Measurements from ENCODE around the gene TRIM46. TPM values are rescaled to one million over a fixed set of nuclear protein-coding genes. Genes with fewer than 3 reads are reported as not detected.

The TRIM46 gene
- total RNA-seq, 1 experiment from 2014 or later = 3.8 TPM

DNA sequence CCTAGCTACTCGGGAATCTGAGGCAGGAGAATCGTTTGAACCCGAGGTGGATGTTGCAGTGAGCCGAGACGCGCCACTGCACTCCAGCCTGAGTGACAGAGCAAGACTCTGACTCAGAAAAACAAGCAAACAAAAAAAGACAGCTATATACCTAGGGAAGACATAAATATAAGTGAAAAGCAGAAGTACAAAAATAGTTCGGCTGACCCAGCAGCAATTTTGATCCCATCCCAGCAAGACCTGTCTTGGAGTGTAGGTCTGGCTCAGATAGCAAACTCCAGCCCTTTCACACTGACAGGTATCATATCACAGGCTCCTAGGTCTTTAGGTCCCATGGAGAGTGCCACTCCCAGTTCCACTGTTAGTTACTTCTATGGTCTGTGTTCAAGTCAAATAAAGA is 49.4 kb downstream of the TRIM46 start:
- no TSS peak for BruUV-seq (replicated peaks)
- POLR2A ChIA-PET = no interaction called here

More for the DNA sequence above, 49.4 kb downstream of the TRIM46 start:
- Histone ChIP-seq H2AFZ (ENCODE audit: low read depth, low read length, poor library complexity, severe bottlenecking) (no peak overlapping the region), H3K9me3 (ENCODE audit: control insufficient read depth in 1 of 2, insufficient read depth in 1 of 2, low read depth in 1 of 2, low read length in 2 of 2) (no peaks in the 10 kb centered on the region), H3K4me3 (replicated peaks in 1 of 2; ENCODE audit: low read depth in 1 of 2, low read length in 2 of 2) (no peak overlapping the region), H3K36me3 (ENCODE audit: control insufficient read depth in 1 of 2, insufficient read depth in 2 of 2, low read length in 2 of 2) (no peaks in the 10 kb centered on the region), H3K79me2 (ENCODE audit: insufficient read depth, low read length) (peaks cover 11% of the 10 kb centered on the region), H3K27ac (ENCODE audit: low read depth, low read length) (no peak overlapping the region), H3K9me2 (ENCODE audit: insufficient read depth) (no peaks in the 10 kb centered on the region), H3K27me3 (ENCODE audit: insufficient read depth, low read length) (no peaks in the 10 kb centered on the region), H3K4me1 (ENCODE audit: control insufficient read depth in 1 of 2, insufficient read depth in 2 of 2, low read length in 2 of 2) (peaks cover 20 to 57% of the 10 kb centered on the region in 2 experiments), H4K20me1 (ENCODE audit: insufficient read depth) (no peaks in the 10 kb centered on the region), H3K4me2 (ENCODE audit: low read length) (no peak overlapping the region), H3K9ac (ENCODE audit: low read length) (no peak overlapping the region)
- ChIA-PET RAD21 (ENCODE audit: low non-redundant PET in 1 of 2, low total read pairs in 2 of 2, uncharacterized antibody in 2 of 2, unreplicated experiment in 2 of 2) (no interaction called here), CTCF (interaction anchor here (2.8 kb wide), 1 partner anchor 30 kb away, joined by 7 read pairs; no protein-coding TSS in a partner anchor)
- ATAC-seq (no peak), DNase-seq (ENCODE audit: low read depth, low spot score) (no peak)
- intact Hi-C loops (cut with micrococcal nuclease) = no loop called here
- TF ChIP-seq CBX3 (IDR thresholded peaks at IDR 0.05; ENCODE audit: low read depth) (no peak), POLR2A (IDR thresholded peaks at IDR 0.05; ENCODE audit: borderline replicate concordance, extremely low read depth, insufficient read depth, insufficient read length) (no peak), FOSL1 (IDR thresholded peaks at IDR 0.05; ENCODE audit: low read depth) (no peak), SIN3A (IDR thresholded peaks at IDR 0.05; ENCODE audit: low read depth) (no peak), ELF1 (IDR thresholded peaks at IDR 0.05; ENCODE audit: borderline replicate concordance, low read depth) (no peak), JUND (IDR thresholded peaks at IDR 0.05) (no peak), EZH2 (IDR thresholded peaks at IDR 0.05) (no peak), POLR2AphosphoS5 (IDR thresholded peaks at IDR 0.05; ENCODE audit: low read depth, low read length) (no peak), TCF7L2 (IDR thresholded peaks at IDR 0.05; ENCODE audit: borderline replicate concordance, extremely low read depth, insufficient read depth, insufficient read length) (no peak)
- TF ChIP-seq, protein P1, sequence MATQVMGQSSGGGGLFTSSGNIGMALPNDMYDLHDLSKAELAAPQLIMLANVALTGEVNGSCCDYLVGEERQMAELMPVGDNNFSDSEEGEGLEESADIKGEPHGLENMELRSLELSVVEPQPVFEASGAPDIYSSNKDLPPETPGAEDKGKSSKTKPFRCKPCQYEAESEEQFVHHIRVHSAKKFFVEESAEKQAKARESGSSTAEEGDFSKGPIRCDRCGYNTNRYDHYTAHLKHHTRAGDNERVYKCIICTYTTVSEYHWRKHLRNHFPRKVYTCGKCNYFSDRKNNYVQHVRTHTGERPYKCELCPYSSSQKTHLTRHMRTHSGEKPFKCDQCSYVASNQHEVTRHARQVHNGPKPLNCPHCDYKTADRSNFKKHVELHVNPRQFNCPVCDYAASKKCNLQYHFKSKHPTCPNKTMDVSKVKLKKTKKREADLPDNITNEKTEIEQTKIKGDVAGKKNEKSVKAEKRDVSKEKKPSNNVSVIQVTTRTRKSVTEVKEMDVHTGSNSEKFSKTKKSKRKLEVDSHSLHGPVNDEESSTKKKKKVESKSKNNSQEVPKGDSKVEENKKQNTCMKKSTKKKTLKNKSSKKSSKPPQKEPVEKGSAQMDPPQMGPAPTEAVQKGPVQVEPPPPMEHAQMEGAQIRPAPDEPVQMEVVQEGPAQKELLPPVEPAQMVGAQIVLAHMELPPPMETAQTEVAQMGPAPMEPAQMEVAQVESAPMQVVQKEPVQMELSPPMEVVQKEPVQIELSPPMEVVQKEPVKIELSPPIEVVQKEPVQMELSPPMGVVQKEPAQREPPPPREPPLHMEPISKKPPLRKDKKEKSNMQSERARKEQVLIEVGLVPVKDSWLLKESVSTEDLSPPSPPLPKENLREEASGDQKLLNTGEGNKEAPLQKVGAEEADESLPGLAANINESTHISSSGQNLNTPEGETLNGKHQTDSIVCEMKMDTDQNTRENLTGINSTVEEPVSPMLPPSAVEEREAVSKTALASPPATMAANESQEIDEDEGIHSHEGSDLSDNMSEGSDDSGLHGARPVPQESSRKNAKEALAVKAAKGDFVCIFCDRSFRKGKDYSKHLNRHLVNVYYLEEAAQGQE (IDR thresholded peaks at IDR 0.05; ENCODE audit: low read depth) = no peak
- TF ChIP-seq, protein P2, sequence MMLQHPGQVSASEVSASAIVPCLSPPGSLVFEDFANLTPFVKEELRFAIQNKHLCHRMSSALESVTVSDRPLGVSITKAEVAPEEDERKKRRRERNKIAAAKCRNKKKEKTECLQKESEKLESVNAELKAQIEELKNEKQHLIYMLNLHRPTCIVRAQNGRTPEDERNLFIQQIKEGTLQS (IDR thresholded peaks at IDR 0.05) = no peak
- TF ChIP-seq, protein P3, sequence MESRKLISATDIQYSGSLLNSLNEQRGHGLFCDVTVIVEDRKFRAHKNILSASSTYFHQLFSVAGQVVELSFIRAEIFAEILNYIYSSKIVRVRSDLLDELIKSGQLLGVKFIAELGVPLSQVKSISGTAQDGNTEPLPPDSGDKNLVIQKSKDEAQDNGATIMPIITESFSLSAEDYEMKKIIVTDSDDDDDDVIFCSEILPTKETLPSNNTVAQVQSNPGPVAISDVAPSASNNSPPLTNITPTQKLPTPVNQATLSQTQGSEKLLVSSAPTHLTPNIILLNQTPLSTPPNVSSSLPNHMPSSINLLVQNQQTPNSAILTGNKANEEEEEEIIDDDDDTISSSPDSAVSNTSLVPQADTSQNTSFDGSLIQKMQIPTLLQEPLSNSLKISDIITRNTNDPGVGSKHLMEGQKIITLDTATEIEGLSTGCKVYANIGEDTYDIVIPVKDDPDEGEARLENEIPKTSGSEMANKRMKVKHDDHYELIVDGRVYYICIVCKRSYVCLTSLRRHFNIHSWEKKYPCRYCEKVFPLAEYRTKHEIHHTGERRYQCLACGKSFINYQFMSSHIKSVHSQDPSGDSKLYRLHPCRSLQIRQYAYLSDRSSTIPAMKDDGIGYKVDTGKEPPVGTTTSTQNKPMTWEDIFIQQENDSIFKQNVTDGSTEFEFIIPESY (IDR thresholded peaks at IDR 0.05; ENCODE audit: extremely low read depth, insufficient replicate concordance, low read length) = no peak
- TF ChIP-seq, protein P4, sequence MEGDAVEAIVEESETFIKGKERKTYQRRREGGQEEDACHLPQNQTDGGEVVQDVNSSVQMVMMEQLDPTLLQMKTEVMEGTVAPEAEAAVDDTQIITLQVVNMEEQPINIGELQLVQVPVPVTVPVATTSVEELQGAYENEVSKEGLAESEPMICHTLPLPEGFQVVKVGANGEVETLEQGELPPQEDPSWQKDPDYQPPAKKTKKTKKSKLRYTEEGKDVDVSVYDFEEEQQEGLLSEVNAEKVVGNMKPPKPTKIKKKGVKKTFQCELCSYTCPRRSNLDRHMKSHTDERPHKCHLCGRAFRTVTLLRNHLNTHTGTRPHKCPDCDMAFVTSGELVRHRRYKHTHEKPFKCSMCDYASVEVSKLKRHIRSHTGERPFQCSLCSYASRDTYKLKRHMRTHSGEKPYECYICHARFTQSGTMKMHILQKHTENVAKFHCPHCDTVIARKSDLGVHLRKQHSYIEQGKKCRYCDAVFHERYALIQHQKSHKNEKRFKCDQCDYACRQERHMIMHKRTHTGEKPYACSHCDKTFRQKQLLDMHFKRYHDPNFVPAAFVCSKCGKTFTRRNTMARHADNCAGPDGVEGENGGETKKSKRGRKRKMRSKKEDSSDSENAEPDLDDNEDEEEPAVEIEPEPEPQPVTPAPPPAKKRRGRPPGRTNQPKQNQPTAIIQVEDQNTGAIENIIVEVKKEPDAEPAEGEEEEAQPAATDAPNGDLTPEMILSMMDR (IDR thresholded peaks at IDR 0.05 in 2 of 3, conservative IDR thresholded peaks at IDR 0.05 in 1 of 3; ENCODE audit: borderline replicate concordance in 1 of 3, insufficient read depth in 1 of 3, low read depth in 2 of 3, low read length in 2 of 3) = no peak
